IPS DF 6.9 (cell line): ENCODE data around the gene FZD7.

ENCODE experiments used
- DNase-seq: peaks from one replicate; pipeline ENCODE4 v3.0.0-alpha.2; 2013; ENCODE audit warnings: low read depth, low spot score
- H3K27ac ChIP-seq: one replicate; pipeline ENCODE4 v1.5.1; 2013; ENCODE audit warnings: low read length, control low read depth
- H3K27me3 ChIP-seq: 2 replicates; pipeline ENCODE4 v1.6.1; 2013; ENCODE audit warnings: mild to moderate bottlenecking, low read length; ENCODE audit not compliant: control insufficient read depth, insufficient read depth
- H3K36me3 ChIP-seq: 2 replicates; pipeline ENCODE4 v1.6.1; 2013; ENCODE audit warnings: low read length; ENCODE audit not compliant: control insufficient read depth, insufficient read depth
- H3K4me1 ChIP-seq: 2 replicates; pipeline ENCODE4 v1.6.1; 2013; ENCODE audit warnings: low read length; ENCODE audit not compliant: control insufficient read depth, insufficient read depth
- H3K4me3 ChIP-seq: 2 replicates; pipeline ENCODE4 v1.5.1; 2013; ENCODE audit warnings: mild to moderate bottlenecking, low read length
- H3K9me3 ChIP-seq: 2 replicates; pipeline ENCODE4 v1.6.1; 2013; ENCODE audit warnings: low read length, inconsistent platforms; ENCODE audit not compliant: control insufficient read depth, insufficient read depth
- WGBS: extraction: QIAGEN DNeasy Blood & Tissue Kit; methylation state at CpG from one replicate; pipeline ENCODE4 v1.1.7; 2013; ENCODE audit warnings: mixed read lengths, missing lambda C conversion rate; ENCODE audit not compliant: insufficient read length, insufficient coverage; 5-methylcytosine and 5-hydroxymethylcytosine counted together

FZD7 gene

DNA sequence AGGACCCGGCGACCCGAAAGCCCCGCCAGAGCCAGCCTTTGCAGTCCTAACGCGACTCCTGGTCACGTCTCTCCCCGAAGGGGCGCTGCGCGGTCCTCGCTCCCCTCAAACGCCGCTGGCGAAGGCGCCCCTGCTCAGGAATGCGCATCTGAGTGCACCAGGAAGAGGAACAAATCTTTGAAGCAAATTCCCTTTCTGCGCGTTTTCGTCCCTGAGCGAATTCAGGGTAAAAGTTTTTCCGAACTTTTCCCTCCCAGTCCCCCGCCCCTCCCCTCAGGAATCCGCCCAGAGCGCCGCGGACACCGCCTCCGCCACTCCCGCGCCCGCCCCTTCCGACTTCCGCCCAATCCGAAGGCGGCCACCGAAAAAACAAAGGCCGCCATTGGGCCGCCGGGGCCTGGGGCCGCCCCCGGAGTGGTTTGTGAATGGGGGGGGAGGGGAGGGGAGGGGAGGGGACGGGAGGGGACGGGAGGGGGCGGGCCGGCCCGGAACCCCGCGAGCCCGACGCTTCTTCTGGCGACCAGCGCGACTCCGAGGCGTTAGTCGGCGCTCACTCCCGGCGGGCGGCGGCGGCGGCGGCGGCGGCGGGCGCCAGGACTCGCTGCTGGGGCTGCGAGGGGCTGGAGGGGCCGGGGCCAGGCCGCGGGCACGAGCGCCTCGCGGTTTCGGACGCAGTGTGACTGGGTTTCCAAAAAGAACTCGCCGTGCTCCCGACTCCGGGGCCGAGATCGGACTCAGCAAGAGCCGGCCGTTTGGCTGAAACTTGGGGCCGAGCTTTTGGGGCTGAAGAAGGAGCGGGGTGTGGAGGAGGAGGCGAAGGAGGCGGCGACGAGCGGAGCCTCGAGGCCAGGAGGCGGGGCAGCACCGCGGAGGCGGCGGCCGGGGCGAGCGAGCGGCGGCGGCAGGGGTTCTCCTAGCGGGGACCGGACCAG lies at the start of gene FZD7:
Gene FZD7, plus strand, starts transcription at position 539 of the 932 bp plus-strand sequence. CDS start 793 bp downstream, outside the sequence.
- peak within 1 kb of the TSS; percentile 44 for H3K27ac ChIP-seq
- WGBS, result no CpG with 5 or more reads among the region's 109 CpGs
- H3K36me3 ChIP-seq, result peaks cover 15% of the 10 kb centered on the region
- no peaks in the 10 kb centered on the region; the same call in 1 of the 2 replicates for H3K4me1 ChIP-seq
- H3K27me3 ChIP-seq, result no peaks in the 10 kb centered on the region
- peak within 1 kb of the TSS; percentile 87 for H3K4me3 ChIP-seq
- no peak for DNase-seq
- no peaks in the 10 kb centered on the region for H3K9me3 ChIP-seq

- WGBS, result no CpG with 5 or more reads among the region's 3 CpGs
- no peak for DNase-seq
- Histone ChIP-seq H3K36me3 (no peaks in the 10 kb centered on the region), H3K27me3 (no peaks in the 10 kb centered on the region), H3K4me1 (0 out of 2 replicates have a peak, but pooled peaks cover 2% of the 10 kb centered on the region), H3K4me3 (no peak overlapping the region), H3K9me3 (no peaks in the 10 kb centered on the region), H3K27ac (no peak overlapping the region)
Observed at GRCh38 chr2:201984333-201984732, 49.3 kb upstream of the FZD7 start.

- Histone ChIP-seq H3K27me3 (no peaks in the 10 kb centered on the region), H3K4me3 (no peak overlapping the region), H3K4me1 (0 out of 2 replicates have a peak, but pooled peaks cover under 1% of the 10 kb centered on the region), H3K36me3 (no peaks in the 10 kb centered on the region), H3K27ac (no peak overlapping the region), H3K9me3 (no peaks in the 10 kb centered on the region)
- no CpG with 5 or more reads among the region's 12 CpGs for WGBS
- DNase-seq, result no peak
Observed at GRCh38 chr2:201984800-201985525, 48.7 kb upstream of the FZD7 start.

GRCh38 chr2:201985728-201986462 lies 47.8 kb upstream of the FZD7 start:
- Histone ChIP-seq H3K4me1 (no peaks in the 10 kb centered on the region), H3K27ac (no peak overlapping the region), H3K9me3 (no peaks in the 10 kb centered on the region), H3K4me3 (no peak overlapping the region), H3K36me3 (no peaks in the 10 kb centered on the region), H3K27me3 (no peaks in the 10 kb centered on the region)
- no CpG with 5 or more reads among the region's 8 CpGs for WGBS
- no peak for DNase-seq

DNA sequence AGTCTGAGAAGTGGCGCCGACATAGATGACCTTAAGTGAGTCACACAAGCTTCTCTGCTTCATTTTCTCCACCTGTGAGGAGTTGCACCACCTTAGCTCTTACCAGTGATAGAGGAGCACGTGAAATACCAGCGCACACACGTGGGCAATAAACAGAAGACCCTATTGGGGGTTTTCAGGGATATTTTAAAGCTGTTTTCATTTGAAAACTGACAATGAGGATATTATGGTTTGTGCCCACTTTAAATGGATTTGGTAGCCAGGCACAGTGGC lies 47.3 kb upstream of the FZD7 start:
- Histone ChIP-seq H3K9me3 (no peaks in the 10 kb centered on the region), H3K4me1 (no peaks in the 10 kb centered on the region), H3K36me3 (no peaks in the 10 kb centered on the region), H3K27me3 (no peaks in the 10 kb centered on the region), H3K4me3 (no peak overlapping the region), H3K27ac (no peak overlapping the region)
- no peak for DNase-seq
- WGBS, result no CpG with 5 or more reads among the region's 5 CpGs

DNA sequence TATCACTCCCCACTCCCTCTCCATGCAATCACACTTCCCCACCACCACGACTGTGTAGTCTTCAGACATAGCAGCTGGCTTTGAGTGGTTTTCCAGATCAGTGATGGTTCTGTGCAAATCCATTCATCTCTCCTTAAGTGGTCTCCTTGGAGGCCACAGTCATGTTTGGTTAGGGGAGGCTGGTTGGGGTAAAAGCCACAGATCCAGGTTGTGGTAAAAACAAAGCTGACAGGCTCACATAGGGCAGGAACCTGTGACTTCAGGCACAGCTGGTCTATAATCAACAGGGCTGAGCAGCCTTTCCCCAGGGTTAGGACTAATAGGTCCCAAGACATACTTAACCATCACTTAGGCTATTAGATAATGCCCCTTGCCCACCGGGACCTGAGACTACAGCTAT lies 46.2 kb upstream of the FZD7 start:
- Histone ChIP-seq H3K4me1 (no peaks in the 10 kb centered on the region), H3K27ac (no peak overlapping the region), H3K36me3 (no peaks in the 10 kb centered on the region), H3K4me3 (no peak overlapping the region), H3K27me3 (no peaks in the 10 kb centered on the region), H3K9me3 (no peaks in the 10 kb centered on the region)
- no CpG with 5 or more reads among the region's 2 CpGs for WGBS
- no peak for DNase-seq

- H3K4me3 ChIP-seq, result no peak overlapping the region
- H3K27me3 ChIP-seq, result no peaks in the 10 kb centered on the region
- no CpG with 5 or more reads among the region's 2 CpGs for WGBS
- no peaks in the 10 kb centered on the region for H3K9me3 ChIP-seq
- no peak for DNase-seq
- no peaks in the 10 kb centered on the region for H3K4me1 ChIP-seq
- no peaks in the 10 kb centered on the region for H3K36me3 ChIP-seq
- H3K27ac ChIP-seq, result no peak overlapping the region
Observed at GRCh38 chr2:201990069-201990468, 43.6 kb upstream of the FZD7 start.

GRCh38 chr2:201992960-201993359 lies 40.7 kb upstream of the FZD7 start:
- no peaks in the 10 kb centered on the region for H3K9me3 ChIP-seq
- DNase-seq, result no peak
- no peak overlapping the region for H3K4me3 ChIP-seq
- no peak overlapping the region for H3K27ac ChIP-seq
- H3K36me3 ChIP-seq, result no peaks in the 10 kb centered on the region
- no peaks in the 10 kb centered on the region for H3K27me3 ChIP-seq
- peaks cover 6% of the 10 kb centered on the region; the same call in 1 of the 2 replicates for H3K4me1 ChIP-seq
- no CpG with 5 or more reads among the region's 4 CpGs for WGBS

GRCh38 chr2:201994973-201995638 lies 38.5 kb upstream of the FZD7 start:
- Histone ChIP-seq H3K27ac (peak overlapping the region; percentile 31), H3K4me3 (no peak overlapping the region), H3K36me3 (no peaks in the 10 kb centered on the region), H3K9me3 (no peaks in the 10 kb centered on the region), H3K4me1 (peaks cover 6% of the 10 kb centered on the region; the same call in 1 of the 2 replicates), H3K27me3 (no peaks in the 10 kb centered on the region)
- WGBS, result no CpG with 5 or more reads among the region's 2 CpGs
- no peak for DNase-seq

DNA sequence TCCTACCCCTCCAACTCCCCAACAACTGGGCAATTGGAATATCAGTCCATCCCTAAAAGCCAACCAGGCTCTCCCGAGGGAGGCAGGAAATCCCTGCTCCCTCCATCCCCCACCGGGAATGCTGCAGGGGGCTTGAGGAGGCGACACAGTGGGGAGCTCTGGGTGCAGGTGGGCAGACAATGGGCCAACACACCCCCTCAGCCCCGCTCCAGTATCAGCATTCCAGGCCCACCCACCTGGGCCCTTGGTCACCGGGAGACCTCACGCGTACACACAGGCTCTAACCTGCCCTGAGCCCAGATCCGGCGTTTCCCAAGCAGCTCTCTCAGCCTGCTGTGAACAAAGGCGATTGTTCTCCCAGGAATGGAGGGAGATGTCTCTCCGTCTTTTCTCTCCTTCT lies 37.6 kb upstream of the FZD7 start:
- Histone ChIP-seq H3K27ac (no peak overlapping the region), H3K4me3 (no peak overlapping the region), H3K9me3 (no peaks in the 10 kb centered on the region), H3K4me1 (peaks cover 6% of the 10 kb centered on the region; the same call in 1 of the 2 replicates), H3K36me3 (no peaks in the 10 kb centered on the region), H3K27me3 (no peaks in the 10 kb centered on the region)
- peak; percentile 90 for DNase-seq
- WGBS, result no CpG with 5 or more reads among the region's 11 CpGs
